Breast epithelium (tissue), 4 donors: Measurements from ENCODE around the gene RASA3. TPM values are rescaled to one million over a fixed set of nuclear protein-coding genes. Genes with fewer than 3 reads are reported as not detected.
"Not testable (repeated sequence)": the region's sequence is repeated elsewhere in the genome, so short reads cannot be mapped to it uniquely, and the experiment has no call there.

Experiments used
- DNase-seq, 2 donors: peaks; one replicate each; pipeline ENCODE4 v3.0.0-alpha.2; 2019; ENCODE audit warnings: low spot score in 2 of 2
- H3K27ac ChIP-seq, 2 donors: fragments of 200-600 bp; sonication (generic) in 1 of 2; one replicate each; pipeline ENCODE4 v1.5.1; 2016 to 2019; ENCODE audit warnings: mild to moderate bottlenecking in 1 of 2
- H3K27me3 ChIP-seq, 2 donors: fragments of 200-600 bp; sonication (generic) in 1 of 2; one replicate each; pipeline versions ENCODE4 v1.5.1 to v1.6.0; 2017 to 2019; ENCODE audit warnings: control low read depth in 1 of 2, mild to moderate bottlenecking in 1 of 2
- H3K36me3 ChIP-seq: fragments of 200-600 bp; one replicate; pipeline ENCODE4 v1.5.1; 2019
- H3K4me1 ChIP-seq, 2 donors: fragments of 200-600 bp; sonication (generic); one replicate each; pipeline ENCODE4 v1.5.1; 2016 to 2019; ENCODE audit warnings: control low read depth in 1 of 2
- H3K4me3 ChIP-seq, 3 donors: fragments of 200-600 bp; sonication (generic); 1 replicate in 2 of 3; 2 replicates in 1 of 3; pipeline ENCODE4 v1.5.1; 2016 to 2019; ENCODE audit warnings: mild to moderate bottlenecking in 3 of 3, moderate library complexity in 2 of 3
- H3K9me3 ChIP-seq, 2 donors: fragments of 200-600 bp; sonication (generic) in 1 of 2; one replicate each; pipeline ENCODE4 v1.5.1; 2016 to 2019; ENCODE audit warnings: control low read depth in 1 of 2
- POLR2A ChIP-seq: fragments of 450-650 bp; IDR thresholded peaks from one replicate; pipeline ENCODE4 v1.6.1; 2016; ENCODE audit warnings: antibody characterized with exemption, mild to moderate bottlenecking, moderate library complexity
- POLR2AphosphoS5 ChIP-seq, 3 donors: sonication (generic); formaldehyde crosslinking; IDR thresholded peaks; one replicate each; pipeline ENCODE4 v1.6.1; 2017; ENCODE audit warnings: antibody characterized with exemption in 3 of 3
- intact Hi-C: fragments of 100-400 bp; cut with DNase I; formaldehyde crosslinking; loops from one replicate; pipeline ENCODE4 v1.15.1; 2023; ENCODE audit warnings: low total_unique reads
- total RNA-seq, 3 donors: library from RNA; depleted of rRNA; stranded (reverse); fragments of >200 nt; gene quantifications; one replicate each; pipeline ENCODE4 v1.1.0, GENCODE V29; 2016
- TF ChIP-seq, protein P1 (sequence below), 3 donors: fragments of 450-650 bp; IDR thresholded peaks; one replicate each; pipeline ENCODE4 v1.5.1; 2016 to 2017; ENCODE audit warnings: antibody characterized with exemption in 3 of 3, mild to moderate bottlenecking in 3 of 3, moderate library complexity in 3 of 3

The RASA3 gene
- total RNA-seq, 3 donors from 2014 or later, result 14.2 to 54.9 (median 31.5) TPM

DNA sequence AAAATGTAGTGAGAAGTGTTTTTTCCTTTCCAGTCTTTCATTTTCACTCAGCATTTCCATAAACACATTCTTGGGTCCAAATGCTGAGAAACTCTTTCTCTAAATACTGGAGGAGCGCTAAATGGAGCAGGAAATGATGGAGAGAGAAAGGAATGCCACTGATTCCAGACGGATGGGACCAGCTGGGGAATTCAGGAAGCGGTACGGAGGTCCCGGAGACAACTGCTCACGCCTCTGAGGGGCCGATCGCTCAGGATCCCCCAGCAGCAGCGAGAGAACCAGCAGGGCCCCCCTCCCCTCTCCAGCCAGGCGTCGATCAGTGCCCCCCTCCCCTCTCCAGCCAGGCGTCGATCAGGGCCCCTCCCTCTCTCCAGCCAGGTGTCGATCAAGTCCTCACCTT lies 13.2 kb downstream of the RASA3 start:
- no peak for DNase-seq
- Histone ChIP-seq H3K9me3 (no peaks in the 10 kb centered on the region), H3K36me3 (no peaks in the 10 kb centered on the region), H3K27me3 (no peaks in the 10 kb centered on the region), H3K4me3 (peak overlapping the region in 2 of 3 donors; percentile 30 to 59), H3K27ac (peak overlapping the region; percentile 64 to 89), H3K4me1 (no peaks in the 10 kb centered on the region)
- TF ChIP-seq POLR2AphosphoS5 (IDR thresholded peaks at IDR 0.05) (peak in 1 of 3 donors; percentile 13), POLR2A (no peak)
- intact Hi-C loops, result loop anchor here (2.0 kb wide), 1 partner anchor 28 kb away; no protein-coding TSS in a partner anchor

DNA sequence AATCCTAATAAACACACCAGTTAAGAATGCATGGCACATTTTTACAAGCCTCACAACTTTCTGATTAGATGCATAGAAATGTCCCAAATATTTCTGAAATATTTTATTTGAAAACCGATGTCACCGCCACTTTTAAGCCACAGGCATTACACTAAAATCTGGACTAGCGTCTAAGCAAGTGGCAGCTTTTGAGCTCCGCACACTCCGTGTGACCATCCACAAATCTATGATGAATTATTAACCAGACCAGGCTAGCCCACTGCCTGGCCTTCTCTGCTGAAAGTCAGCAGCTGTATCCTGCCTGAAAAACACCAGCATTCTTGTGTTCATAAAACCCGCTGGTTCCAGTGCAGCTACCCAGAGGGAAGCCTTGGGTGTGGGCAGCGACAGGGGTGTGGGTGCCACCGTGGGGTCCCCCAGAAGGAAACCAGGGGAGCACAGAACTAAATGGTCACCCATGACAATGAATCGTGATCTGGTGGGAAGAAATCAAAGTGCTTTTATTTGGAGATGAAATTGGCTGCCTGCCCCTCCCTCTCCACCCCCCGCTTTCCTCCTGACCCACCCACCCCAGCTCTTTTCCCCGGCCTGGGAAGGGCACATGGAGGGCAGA lies 13.8 kb downstream of the RASA3 start:
- Histone ChIP-seq H3K9me3 (no peaks in the 10 kb centered on the region), H3K36me3 (no peaks in the 10 kb centered on the region), H3K27me3 (no peaks in the 10 kb centered on the region), H3K4me1 (no peaks in the 10 kb centered on the region), H3K27ac (peak overlapping the region; percentile 64 to 82), H3K4me3 (peak overlapping the region in 2 of 3 donors; percentile 30 to 59)
- intact Hi-C loops, result loop anchor here (2.0 kb wide), 1 partner anchor 28 kb away; no protein-coding TSS in a partner anchor
- DNase-seq, result no peak
- no peak for TF ChIP-seq POLR2AphosphoS5 (IDR thresholded peaks at IDR 0.05)
- TF ChIP-seq POLR2A, result no peak
- TF ChIP-seq, protein P1, sequence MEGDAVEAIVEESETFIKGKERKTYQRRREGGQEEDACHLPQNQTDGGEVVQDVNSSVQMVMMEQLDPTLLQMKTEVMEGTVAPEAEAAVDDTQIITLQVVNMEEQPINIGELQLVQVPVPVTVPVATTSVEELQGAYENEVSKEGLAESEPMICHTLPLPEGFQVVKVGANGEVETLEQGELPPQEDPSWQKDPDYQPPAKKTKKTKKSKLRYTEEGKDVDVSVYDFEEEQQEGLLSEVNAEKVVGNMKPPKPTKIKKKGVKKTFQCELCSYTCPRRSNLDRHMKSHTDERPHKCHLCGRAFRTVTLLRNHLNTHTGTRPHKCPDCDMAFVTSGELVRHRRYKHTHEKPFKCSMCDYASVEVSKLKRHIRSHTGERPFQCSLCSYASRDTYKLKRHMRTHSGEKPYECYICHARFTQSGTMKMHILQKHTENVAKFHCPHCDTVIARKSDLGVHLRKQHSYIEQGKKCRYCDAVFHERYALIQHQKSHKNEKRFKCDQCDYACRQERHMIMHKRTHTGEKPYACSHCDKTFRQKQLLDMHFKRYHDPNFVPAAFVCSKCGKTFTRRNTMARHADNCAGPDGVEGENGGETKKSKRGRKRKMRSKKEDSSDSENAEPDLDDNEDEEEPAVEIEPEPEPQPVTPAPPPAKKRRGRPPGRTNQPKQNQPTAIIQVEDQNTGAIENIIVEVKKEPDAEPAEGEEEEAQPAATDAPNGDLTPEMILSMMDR (IDR thresholded peaks at IDR 0.05), result no peak

DNA sequence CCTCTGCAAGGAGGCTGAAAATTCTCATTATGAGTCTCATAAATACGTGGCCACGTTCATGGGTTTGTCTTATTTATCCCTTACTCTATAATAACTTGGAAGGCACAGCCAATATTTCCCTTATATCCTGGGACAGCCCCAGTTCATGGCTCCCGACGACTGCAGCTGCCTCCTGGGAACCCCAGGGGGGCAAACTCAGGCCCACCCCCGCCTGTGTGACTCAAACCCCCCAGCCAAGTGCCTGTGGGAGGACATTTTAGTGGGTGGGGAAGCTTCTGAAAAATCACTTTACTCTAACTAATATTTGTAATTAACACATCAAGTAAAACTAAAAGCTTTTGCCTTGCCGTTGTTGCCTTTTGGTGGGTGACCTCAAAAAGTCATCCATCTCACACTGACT lies 14.3 kb downstream of the RASA3 start:
- Histone ChIP-seq H3K4me1 (no peaks in the 10 kb centered on the region), H3K4me3 (no peak overlapping the region), H3K36me3 (no peaks in the 10 kb centered on the region), H3K27ac (peak overlapping the region in 1 of 2 donors; percentile 35), H3K27me3 (no peaks in the 10 kb centered on the region), H3K9me3 (no peaks in the 10 kb centered on the region)
- TF ChIP-seq, protein P1 (IDR thresholded peaks at IDR 0.05), result no peak
- TF ChIP-seq POLR2A (no peak), POLR2AphosphoS5 (IDR thresholded peaks at IDR 0.05) (no peak)
- intact Hi-C loops, result loop anchor here (2.0 kb wide), 1 partner anchor 29 kb away; no protein-coding TSS in a partner anchor
- DNase-seq, result peak in 1 of 2 donors; percentile 10

DNA sequence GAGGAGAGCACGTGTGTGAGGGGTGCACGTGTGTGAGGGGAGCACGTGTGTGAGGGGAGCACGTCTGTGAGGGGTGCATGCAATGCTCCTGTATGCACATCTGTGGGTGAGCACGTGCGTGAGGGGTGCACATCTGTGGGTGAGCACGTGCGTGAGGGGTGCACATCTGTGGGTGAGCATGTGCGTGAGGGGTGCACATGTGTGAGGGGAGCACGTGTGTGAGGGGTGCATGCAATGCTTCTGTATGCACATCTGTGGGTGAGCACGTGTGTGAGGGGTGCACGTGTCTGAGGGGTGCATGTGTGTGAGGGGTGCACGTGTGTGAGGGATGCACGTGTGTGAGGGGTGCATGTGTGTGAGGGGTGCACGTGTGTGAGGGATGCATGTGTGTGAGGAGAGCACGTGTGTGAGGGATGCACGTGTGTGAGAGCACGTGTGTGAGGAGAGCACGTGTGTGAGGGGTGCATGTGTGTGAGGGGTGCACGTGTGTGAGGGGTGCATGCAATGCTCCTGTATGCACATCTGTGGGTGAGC lies 15.0 kb downstream of the RASA3 start:
- H3K4me1 ChIP-seq, H3K27ac ChIP-seq, H3K9me3 ChIP-seq, intact Hi-C loops, H3K36me3 ChIP-seq, H3K4me3 ChIP-seq, H3K27me3 ChIP-seq: not testable (repeated sequence)
- DNase-seq, result peak in 1 of 2 donors; percentile 12

DNA sequence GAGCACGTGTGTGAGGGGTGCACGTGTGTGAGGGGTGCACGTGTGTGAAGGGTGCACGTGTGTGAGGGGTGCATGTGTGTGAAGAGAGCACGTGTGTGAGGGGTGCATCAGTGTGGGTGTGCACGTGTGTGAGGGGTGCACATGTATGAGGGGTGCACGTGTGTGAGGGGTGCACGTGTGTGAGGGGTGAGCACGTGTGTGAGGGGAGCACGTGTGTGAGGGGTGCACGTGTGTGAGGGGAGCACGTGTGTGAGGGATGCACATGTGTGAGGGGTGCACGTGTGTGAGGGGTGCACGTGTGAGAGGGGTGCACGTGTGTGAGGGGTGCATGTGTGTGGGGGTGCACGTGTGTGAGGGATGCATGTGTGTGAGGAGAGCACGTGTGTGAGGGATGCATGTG lies 15.7 kb downstream of the RASA3 start:
- no peak for DNase-seq
- Histone ChIP-seq H3K9me3 (no peaks in the 10 kb centered on the region), H3K27me3 (no peaks in the 10 kb centered on the region), H3K36me3 (no peaks in the 10 kb centered on the region), H3K27ac (no peak overlapping the region), H3K4me1 (no peaks in the 10 kb centered on the region), H3K4me3 (no peak overlapping the region)
- TF ChIP-seq POLR2AphosphoS5 (IDR thresholded peaks at IDR 0.05) (no peak), POLR2A (no peak)
- TF ChIP-seq, protein P1 (IDR thresholded peaks at IDR 0.05), result no peak
- intact Hi-C loops, result no loop called here

DNA sequence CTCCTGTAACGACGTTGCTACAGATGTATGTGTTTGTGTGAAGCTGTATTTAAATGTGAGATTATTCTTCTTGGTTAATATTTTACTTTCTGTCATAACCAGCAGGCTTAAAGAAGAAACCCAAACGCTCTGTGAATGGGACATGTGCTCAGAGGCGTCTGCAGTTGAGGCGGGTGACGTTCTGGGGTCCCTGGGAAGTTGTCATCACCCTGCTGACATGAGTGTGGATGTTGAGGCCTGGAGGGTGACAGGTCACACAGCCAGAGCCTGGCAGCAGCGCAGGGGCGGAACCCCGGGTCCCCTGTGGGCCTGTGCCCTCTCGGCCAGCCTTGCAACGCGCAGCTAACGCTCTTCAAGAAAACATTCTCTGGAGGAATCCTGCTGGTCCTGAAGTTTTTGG lies 16.6 kb downstream of the RASA3 start:
- no peaks in the 10 kb centered on the region for H3K27me3 ChIP-seq
- no peak overlapping the region for H3K4me3 ChIP-seq
- H3K27ac ChIP-seq, result peak overlapping the region in 1 of 2 donors; percentile 55
- no peaks in the 10 kb centered on the region for H3K4me1 ChIP-seq
- TF ChIP-seq, protein P1 (IDR thresholded peaks at IDR 0.05), result no peak
- TF ChIP-seq POLR2A (no peak), POLR2AphosphoS5 (IDR thresholded peaks at IDR 0.05) (no peak)
- no peaks in the 10 kb centered on the region for H3K36me3 ChIP-seq
- DNase-seq, result peak in 1 of 2 donors; percentile 2
- H3K9me3 ChIP-seq, result no peaks in the 10 kb centered on the region
- intact Hi-C loops, result no loop called here
